Small intestine (tissue), 7 donors: ENCODE measurements around the gene PDE1C. TPM values are rescaled to one million over a fixed set of nuclear protein-coding genes. Genes with fewer than 3 reads are reported as not detected.

Experiments
- DNase-seq, 2 donors: peaks; one replicate each; pipeline versions ENCODE4 v3.0.0 to v3.0.0-alpha.2; 2013
- FAIRE-seq: peaks from 2 replicates; lab custom pipeline; 2012; peaks lifted over from hg19 to GRCh38; lab: Jason Lieb, UNC
- H3K27ac ChIP-seq, 3 donors: one replicate each; pipeline ENCODE4 v1.5.1; 2013; ENCODE audit warnings: low read length in 2 of 3, mild to moderate bottlenecking in 2 of 3, control low read depth in 1 of 3, inconsistent platforms in 1 of 3, low read depth in 1 of 3, moderate library complexity in 1 of 3
- H3K27me3 ChIP-seq, 3 donors: one replicate each; pipeline ENCODE4 v1.6.1; 2013; ENCODE audit warnings: low read length in 3 of 3, inconsistent platforms in 1 of 3; ENCODE audit not compliant: control insufficient read depth in 3 of 3, insufficient read depth in 3 of 3
- H3K36me3 ChIP-seq, 3 donors: one replicate each; pipeline ENCODE4 v1.6.1; 2013; ENCODE audit warnings: low read length in 3 of 3, inconsistent platforms in 1 of 3, low read depth in 1 of 3, mild to moderate bottlenecking in 1 of 3, moderate library complexity in 1 of 3; ENCODE audit not compliant: control insufficient read depth in 3 of 3, insufficient read depth in 2 of 3
- H3K4me1 ChIP-seq, 3 donors: one replicate each; pipeline ENCODE4 v1.6.1; 2013; ENCODE audit warnings: low read length in 2 of 3, inconsistent platforms in 1 of 3, low read depth in 1 of 3, mild to moderate bottlenecking in 1 of 3, moderate library complexity in 1 of 3; ENCODE audit not compliant: control insufficient read depth in 3 of 3, insufficient read depth in 2 of 3
- H3K4me3 ChIP-seq, 3 donors: one replicate each; pipeline ENCODE4 v1.5.1; 2013; ENCODE audit warnings: low read length in 3 of 3, control low read depth in 1 of 3, inconsistent platforms in 1 of 3, low read depth in 1 of 3, mild to moderate bottlenecking in 1 of 3, moderate library complexity in 1 of 3
- H3K9me3 ChIP-seq, 2 donors: one replicate each; pipeline ENCODE4 v1.6.1; 2013; ENCODE audit warnings: low read depth in 1 of 2, low read length in 1 of 2; ENCODE audit not compliant: control insufficient read depth in 2 of 2, insufficient read depth in 1 of 2
- WGBS, 3 donors: extraction: QIAGEN DNeasy Blood & Tissue Kit; methylation state at CpG; one replicate each; pipeline ENCODE4 v1.1.7; 2013; 5-methylcytosine and 5-hydroxymethylcytosine counted together
- polyA plus RNA-seq, 4 donors: library from polyadenylated mRNA; stranded (reverse) in 3 of 4; unstranded in 1 of 4; fragments of 200-250 nt in 3 of 4; fragments of 120-200 nt in 1 of 4; gene quantifications; one replicate each; pipeline versions ENCODE4 v1.2.1 to v1.2.3, GENCODE V29; 2013
- donor health status: healthy with polysubstance abuse.
- donor health status: control.
- donor health status: control.
- donor health status: Bipolar disorder and iron deficiency.
- donor health status: healthy.

PDE1C gene
- polyA plus RNA-seq, 4 donors: 0.22 to 1.8 (median 0.66) TPM

DNA sequence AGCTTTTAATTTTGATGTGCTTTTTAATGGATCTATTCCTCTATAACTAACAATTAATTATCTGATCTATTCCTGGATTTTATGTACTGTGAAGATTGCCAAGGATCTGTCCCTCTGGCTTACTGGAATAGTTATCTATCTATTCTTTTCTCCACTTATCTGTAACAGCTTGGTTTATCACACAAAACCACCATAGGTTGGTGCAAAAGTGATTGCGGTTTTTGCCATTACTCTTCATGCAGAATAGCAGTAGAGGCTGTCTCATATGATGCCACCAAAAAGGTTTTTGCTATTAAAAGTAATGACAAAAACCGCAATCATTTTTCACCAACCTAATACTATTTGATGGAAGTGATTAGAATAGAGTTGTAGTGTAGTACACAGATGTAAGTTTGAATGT is 115.7 kb downstream of the PDE1C start:
- no peak overlapping the region for H3K4me3 ChIP-seq
- peaks cover 0 to 3% (median 0%) of the 10 kb centered on the region in 3 donors for H3K4me1 ChIP-seq
- H3K27ac ChIP-seq: no peak overlapping the region
- no peaks in the 10 kb centered on the region for H3K9me3 ChIP-seq
- DNase-seq (no peak), FAIRE-seq (no peak)
- no peaks in the 10 kb centered on the region for H3K27me3 ChIP-seq
- H3K36me3 ChIP-seq: no peaks in the 10 kb centered on the region
- 82 to 93% (median 87%) methylated on average over 2 of the region's 2 CpGs for WGBS, 3 donors

DNA sequence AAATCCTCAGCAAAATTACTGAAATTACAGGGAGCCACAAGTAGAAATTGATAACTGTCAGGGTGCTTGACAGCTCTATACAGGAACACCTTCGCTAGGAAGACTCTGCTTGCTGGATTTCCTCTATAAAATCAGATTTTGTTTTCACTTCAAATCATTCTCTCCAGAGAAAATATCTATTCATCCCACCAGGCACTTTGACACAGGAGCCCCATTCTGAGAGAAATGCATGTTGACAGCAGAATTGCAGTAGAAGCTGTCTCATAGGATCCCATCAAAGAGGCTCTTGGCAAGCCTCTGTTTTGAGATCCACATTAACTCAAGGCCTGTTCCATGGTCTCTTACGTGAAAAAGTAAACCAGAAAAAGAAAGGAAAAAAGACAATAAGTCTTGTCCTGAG is 116.8 kb downstream of the PDE1C start:
- H3K9me3 ChIP-seq: no peaks in the 10 kb centered on the region
- no peak overlapping the region for H3K4me3 ChIP-seq
- no peak overlapping the region for H3K27ac ChIP-seq
- H3K27me3 ChIP-seq: no peaks in the 10 kb centered on the region
- WGBS, 3 donors: 85 to 90% (median 89%) methylated on average over 2 of the region's 2 CpGs
- FAIRE-seq: no peak
- H3K4me1 ChIP-seq: peaks cover 0 to 8% (median 3%) of the 10 kb centered on the region in 3 donors
- no peaks in the 10 kb centered on the region for H3K36me3 ChIP-seq
- no peak for DNase-seq

DNA sequence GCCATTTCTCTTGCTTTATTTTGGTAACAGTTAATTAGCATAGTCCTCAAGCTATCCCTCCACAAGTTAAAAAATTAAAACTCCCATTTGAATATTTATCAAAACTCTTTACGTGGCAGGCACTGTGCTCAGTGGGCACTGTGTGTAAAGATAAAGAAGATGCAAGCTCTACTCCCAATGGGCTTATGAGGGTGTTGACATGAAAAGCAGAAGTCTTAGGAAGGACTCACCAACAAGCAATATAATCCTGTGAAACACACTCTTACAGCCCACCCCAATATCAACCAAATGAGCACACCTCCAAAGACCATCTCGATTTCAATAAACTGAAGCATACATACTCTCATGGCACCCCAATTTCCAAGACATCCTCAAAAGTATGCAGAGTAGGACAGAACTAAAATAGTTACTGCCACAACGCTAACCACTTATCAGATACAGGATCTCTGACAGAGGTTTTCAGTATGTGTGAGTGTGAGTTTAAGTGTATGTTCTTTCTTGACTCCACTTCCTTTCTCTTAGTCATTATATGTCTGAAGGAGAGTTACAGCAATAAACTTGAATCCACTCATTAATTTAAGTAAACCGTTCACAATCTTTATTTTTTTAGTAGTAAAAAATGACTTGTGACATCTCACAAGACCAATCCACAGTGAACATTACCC is 120.0 kb downstream of the PDE1C start:
- Histone ChIP-seq H3K27me3 (no peaks in the 10 kb centered on the region), H3K4me1 (peaks cover 0 to 18% (median 0%) of the 10 kb centered on the region in 3 donors), H3K36me3 (no peaks in the 10 kb centered on the region), H3K27ac (no peak overlapping the region), H3K4me3 (no peak overlapping the region), H3K9me3 (peaks cover 0 to 9% of the 10 kb centered on the region in 2 donors)
- 71 to 89% (median 77%) methylated on average over 4 of the region's 4 CpGs for WGBS, 3 donors
- DNase-seq (no peak), FAIRE-seq (no peak)

DNA sequence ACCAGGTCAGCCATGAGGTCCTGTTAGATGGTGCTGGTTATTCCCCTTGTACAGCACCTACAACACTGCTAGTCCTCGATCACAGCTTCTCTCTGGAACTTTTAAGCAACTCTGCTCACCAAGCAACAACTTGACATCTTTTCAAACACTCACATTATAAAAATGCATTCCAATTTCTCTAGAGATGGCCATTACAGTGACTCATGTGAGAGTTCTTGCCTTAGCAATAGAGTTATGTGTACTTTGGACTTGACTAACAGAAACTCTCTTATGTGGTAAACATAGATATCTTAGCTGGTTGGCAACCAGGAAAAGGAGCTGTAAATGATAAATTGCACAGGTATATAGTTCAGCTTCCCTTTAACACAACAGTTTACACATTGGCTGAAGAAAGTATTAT is 122.2 kb downstream of the PDE1C start:
- no peak overlapping the region for H3K4me3 ChIP-seq
- H3K4me1 ChIP-seq: peaks cover 0 to 18% (median 0%) of the 10 kb centered on the region in 3 donors
- peak overlapping the region in 1 of 3 donors; percentile 87 for H3K27ac ChIP-seq
- peaks cover 0 to 9% of the 10 kb centered on the region in 2 donors for H3K9me3 ChIP-seq
- no peaks in the 10 kb centered on the region for H3K27me3 ChIP-seq
- FAIRE-seq (peak; percentile 92), DNase-seq (peak; percentile 86 to 92)
- H3K36me3 ChIP-seq: no peaks in the 10 kb centered on the region
- WGBS, 3 donors: 7 to 58% (median 19%) methylated on average over 1 of the region's 1 CpG

DNA sequence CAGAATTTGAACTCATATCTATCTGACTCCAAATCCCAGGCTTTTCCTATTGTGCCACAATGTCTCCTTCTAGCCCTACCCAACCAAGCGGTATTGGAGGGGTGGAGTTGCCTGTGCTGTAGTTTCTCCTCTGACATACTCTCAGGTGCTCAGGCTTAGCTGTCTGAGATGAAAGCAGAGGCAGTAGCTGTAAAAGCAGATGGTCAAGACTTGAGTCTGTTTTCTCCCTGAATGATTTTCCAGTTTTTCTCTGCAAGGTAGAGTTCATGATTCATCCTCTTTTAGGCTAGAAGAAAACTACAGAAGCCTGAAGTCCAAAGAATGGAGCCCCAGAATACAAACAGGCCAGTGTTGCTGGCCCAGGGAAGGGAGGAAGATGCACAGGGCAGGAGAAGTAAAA is 130.0 kb downstream of the PDE1C start:
- 87 to 94% (median 91%) methylated on average over 1 of the region's 1 CpG for WGBS, 3 donors
- Histone ChIP-seq H3K27ac (no peak overlapping the region), H3K4me1 (no peaks in the 10 kb centered on the region), H3K4me3 (no peak overlapping the region), H3K36me3 (no peaks in the 10 kb centered on the region), H3K27me3 (no peaks in the 10 kb centered on the region), H3K9me3 (no peaks in the 10 kb centered on the region)
- DNase-seq (no peak), FAIRE-seq (no peak)

DNA sequence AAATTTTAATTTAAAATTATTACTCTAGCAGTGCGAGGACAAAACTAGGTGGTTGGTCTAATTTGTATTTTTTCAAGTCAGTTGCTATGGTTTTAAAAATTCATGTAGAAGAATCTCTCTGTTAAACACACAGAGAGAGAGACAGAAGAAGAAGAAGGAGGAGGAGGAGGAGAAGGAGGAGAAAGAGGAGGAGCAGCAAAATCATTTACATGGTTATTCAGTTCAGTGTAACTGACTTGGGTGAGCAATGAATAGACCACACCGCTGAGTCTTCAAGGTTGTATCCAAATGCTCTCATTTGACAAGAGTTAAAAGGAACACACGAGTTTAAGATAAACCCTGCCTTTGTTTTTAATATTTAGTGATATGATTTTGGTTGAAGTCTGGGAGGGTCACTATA is 131.1 kb downstream of the PDE1C start:
- Histone ChIP-seq H3K27ac (no peak overlapping the region), H3K36me3 (no peaks in the 10 kb centered on the region), H3K4me1 (no peaks in the 10 kb centered on the region), H3K9me3 (no peaks in the 10 kb centered on the region), H3K4me3 (no peak overlapping the region), H3K27me3 (no peaks in the 10 kb centered on the region)
- DNase-seq (no peak), FAIRE-seq (no peak)
- 64 to 82% (median 69%) methylated on average over 3 of the region's 3 CpGs for WGBS, 3 donors

DNA sequence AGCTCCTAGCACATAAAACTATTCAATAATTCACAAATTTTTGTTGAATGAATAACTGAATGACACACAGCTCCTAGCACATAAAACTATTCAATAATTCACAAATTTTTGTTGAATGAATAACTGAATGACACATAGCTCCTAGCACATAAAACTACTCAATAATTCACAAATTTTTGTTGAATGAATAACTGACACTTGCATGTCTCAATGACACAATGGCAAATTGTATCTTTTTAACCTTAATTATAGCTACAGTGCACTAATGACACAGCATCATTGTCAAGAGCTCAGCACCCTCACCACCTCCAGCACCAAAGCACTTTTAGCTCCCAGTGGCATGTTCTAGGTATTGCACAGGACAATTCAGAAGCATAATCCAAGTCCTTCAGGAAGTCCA is 131.6 kb downstream of the PDE1C start:
- Histone ChIP-seq H3K4me3 (no peak overlapping the region), H3K36me3 (no peaks in the 10 kb centered on the region), H3K4me1 (no peaks in the 10 kb centered on the region), H3K27ac (no peak overlapping the region), H3K9me3 (no peaks in the 10 kb centered on the region), H3K27me3 (no peaks in the 10 kb centered on the region)
- DNase-seq: no peak
- no peak for FAIRE-seq

DNA sequence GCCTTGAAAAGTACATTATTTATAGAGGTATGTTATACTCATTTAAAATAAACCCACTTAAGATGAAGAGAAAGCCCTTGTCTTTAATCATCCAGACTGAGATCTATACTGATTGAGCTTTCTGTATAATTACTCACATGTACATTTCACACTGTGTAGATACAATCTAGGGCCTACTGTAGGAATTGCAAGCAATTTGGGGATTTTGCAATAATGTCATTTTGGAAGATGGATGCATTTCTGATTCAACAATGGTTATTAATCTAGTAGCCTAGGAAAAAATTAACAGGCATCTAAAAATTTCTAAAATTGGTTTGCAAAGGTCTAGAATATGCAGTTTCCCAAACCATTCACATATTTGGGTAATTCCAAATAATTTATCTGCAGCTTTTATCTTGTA is 132.2 kb downstream of the PDE1C start:
- Histone ChIP-seq H3K36me3 (no peaks in the 10 kb centered on the region), H3K4me1 (no peaks in the 10 kb centered on the region), H3K4me3 (no peak overlapping the region), H3K27ac (no peak overlapping the region), H3K27me3 (no peaks in the 10 kb centered on the region), H3K9me3 (no peaks in the 10 kb centered on the region)
- DNase-seq: no peak
- no peak for FAIRE-seq
